Cardiac muscle cell (in vitro differentiated cells and primary cell): Measurements from ENCODE around the gene KCNK17. TPM values are rescaled to one million over a fixed set of nuclear protein-coding genes. Genes with fewer than 3 reads are reported as not detected.
A peak's percentile ranks its signal among the peaks of the same experiment; 100 is the strongest.

Experiments used
- DNase-seq, 2 donors: peaks; one replicate each; pipeline versions ENCODE4 v3.0.0 to v3.0.0-alpha.2; 2010 to 2017; ENCODE audit warnings: low read depth in 1 of 2, low spot score in 1 of 2
- H3K27ac ChIP-seq: fragments of 200-600 bp; sonication (generic); 2 replicates; pipeline ENCODE4 v1.5.1; 2016
- H3K27me3 ChIP-seq: fragments of 200-600 bp; sonication (generic); 2 replicates; pipeline ENCODE4 v1.6.0; 2016; ENCODE audit warnings: control low read depth
- H3K36me3 ChIP-seq: fragments of 200-600 bp; sonication (generic); 2 replicates; pipeline ENCODE4 v1.5.1; 2016; ENCODE audit warnings: control low read depth
- H3K4me1 ChIP-seq: fragments of 200-600 bp; sonication (generic); 2 replicates; pipeline ENCODE4 v1.8.1; 2017; ENCODE audit warnings: low read depth, mild to moderate bottlenecking, mixed run types
- H3K4me3 ChIP-seq: fragments of 200-600 bp; sonication (generic); 2 replicates; pipeline ENCODE4 v1.5.1; 2016; ENCODE audit warnings: mild to moderate bottlenecking
- H3K9me3 ChIP-seq: fragments of 200-600 bp; sonication (generic); 2 replicates; pipeline ENCODE4 v1.5.1; 2017; ENCODE audit warnings: low read depth, mild to moderate bottlenecking, control low read depth
- CTCF ChIP-seq: IDR thresholded peaks from 2 replicates; pipeline ENCODE4 v1.5.1; 2012; ENCODE audit warnings: low read depth, mild to moderate bottlenecking, low read length
- polyA plus RNA-seq: library from polyadenylated mRNA; unstranded; fragments of >200 nt; fragmentation: Nextera tagmentation; extraction: Ambion mirVana; gene quantifications from 2 replicates; pipeline ENCODE4 v1.2.1, GENCODE V29; 2016
- total RNA-seq: library from RNA; depleted of rRNA; stranded (reverse); fragments of >200 nt; gene quantifications from 2 replicates; pipeline ENCODE4 v1.2.3, GENCODE V29; 2016

KCNK17 gene
- total and polyA plus RNA-seq, 2 experiments from 2014 or later, result not detected

GRCh38 chr6:39300739-39301138 lies 13.5 kb downstream of the KCNK17 start:
- no peak for DNase-seq
- H3K27ac ChIP-seq, result no peak overlapping the region

DNA sequence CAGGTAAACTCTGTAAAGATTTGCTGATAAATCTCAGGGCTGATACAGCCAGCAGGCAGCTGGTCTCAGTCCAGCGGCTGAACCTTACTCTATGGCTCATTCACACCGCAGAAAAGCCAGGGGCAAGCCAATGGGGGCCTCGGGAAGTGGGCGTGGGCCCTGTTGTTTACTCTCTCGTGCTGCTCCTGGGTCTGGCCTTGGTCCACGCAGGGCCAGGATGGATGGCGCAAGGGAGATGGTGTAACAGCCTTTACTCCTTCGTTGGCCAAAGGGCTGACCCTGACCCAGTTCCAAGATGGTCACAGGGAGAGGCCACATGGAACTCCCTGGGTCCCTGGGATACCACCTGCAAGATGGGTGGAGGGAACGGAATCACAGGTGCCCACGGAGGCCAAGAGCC lies 16.2 kb downstream of the KCNK17 start:
- no peak overlapping the region for H3K27ac ChIP-seq
- no peaks in the 10 kb centered on the region for H3K9me3 ChIP-seq
- H3K4me3 ChIP-seq, result no peak overlapping the region
- H3K27me3 ChIP-seq, result peaks cover 13% of the 10 kb centered on the region
- DNase-seq, result no peak
- no peaks in the 10 kb centered on the region for H3K36me3 ChIP-seq
- TF ChIP-seq CTCF, result no peak
- peaks cover 6% of the 10 kb centered on the region for H3K4me1 ChIP-seq

More at GRCh38 chr6:39300739-39301138, 13.5 kb downstream of the KCNK17 start:
- H3K9me3 ChIP-seq, result no peaks in the 10 kb centered on the region
- no peaks in the 10 kb centered on the region for H3K36me3 ChIP-seq
- H3K4me1 ChIP-seq, result peaks cover 6% of the 10 kb centered on the region
- H3K4me3 ChIP-seq, result no peak overlapping the region
- peaks cover 13% of the 10 kb centered on the region for H3K27me3 ChIP-seq
- no peak for TF ChIP-seq CTCF

GRCh38 chr6:39296745-39297640 lies 17.2 kb downstream of the KCNK17 start:
- H3K4me3 ChIP-seq, result no peak overlapping the region
- no peak for TF ChIP-seq CTCF
- no peaks in the 10 kb centered on the region for H3K36me3 ChIP-seq
- H3K4me1 ChIP-seq, result peaks cover 6% of the 10 kb centered on the region
- no peak overlapping the region for H3K27ac ChIP-seq
- H3K27me3 ChIP-seq, result peaks cover 13% of the 10 kb centered on the region
- peak; percentile 25 to 31 for DNase-seq
- H3K9me3 ChIP-seq, result no peaks in the 10 kb centered on the region

DNA sequence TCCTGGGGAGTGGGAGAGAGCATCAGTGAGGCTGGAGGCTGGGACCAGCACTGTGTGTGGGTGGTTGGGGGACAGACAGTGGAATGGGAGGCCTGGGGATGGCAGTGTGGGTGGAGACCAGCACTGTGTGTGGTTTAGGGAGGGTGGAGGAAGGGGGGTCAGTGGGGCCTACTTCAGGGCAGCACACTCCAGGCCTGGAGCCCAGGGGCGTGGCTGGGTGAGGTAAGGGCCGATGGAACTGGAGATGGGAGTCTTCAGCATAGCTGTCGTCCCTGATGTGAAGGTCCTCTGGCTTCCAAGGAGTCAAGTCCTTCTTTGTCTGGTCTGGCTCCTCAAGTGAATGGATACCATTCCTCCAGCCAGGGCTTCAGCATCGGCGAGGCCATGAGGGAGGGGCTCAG lies 18.6 kb downstream of the KCNK17 start:
- Histone ChIP-seq H3K4me1 (peaks cover 6% of the 10 kb centered on the region), H3K36me3 (no peaks in the 10 kb centered on the region), H3K27me3 (peaks cover 4% of the 10 kb centered on the region), H3K27ac (no peak overlapping the region), H3K4me3 (no peak overlapping the region), H3K9me3 (no peaks in the 10 kb centered on the region)
- no peak for DNase-seq
- TF ChIP-seq CTCF, result no peak

DNA sequence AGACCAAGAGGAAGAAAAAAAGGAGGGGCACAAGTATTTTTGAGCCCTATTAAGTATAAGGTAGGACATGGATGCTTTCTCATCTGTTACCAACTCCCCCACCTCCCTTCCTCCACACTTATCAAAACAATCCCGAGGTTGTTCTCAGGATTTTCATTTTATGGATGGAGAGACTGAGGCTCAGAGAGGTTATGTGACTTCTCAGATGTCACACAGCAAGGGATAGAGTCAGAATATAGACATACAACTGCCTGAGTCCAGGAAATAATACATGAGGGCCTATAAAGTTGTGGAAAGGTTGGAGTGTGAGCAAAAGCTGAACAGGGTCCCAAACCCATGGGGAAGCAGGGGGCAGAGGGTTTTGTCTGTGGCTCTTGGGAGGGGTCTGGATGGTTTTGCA lies 19.3 kb downstream of the KCNK17 start:
- H3K27ac ChIP-seq, result no peak overlapping the region
- H3K36me3 ChIP-seq, result no peaks in the 10 kb centered on the region
- no peak for TF ChIP-seq CTCF
- no peak overlapping the region for H3K4me3 ChIP-seq
- H3K4me1 ChIP-seq, result peaks cover 6% of the 10 kb centered on the region
- DNase-seq, result no peak
- H3K27me3 ChIP-seq, result peaks cover 4% of the 10 kb centered on the region
- no peaks in the 10 kb centered on the region for H3K9me3 ChIP-seq
